GM10248 (cell line): ENCODE results near the gene KRT35.

Experiments
- CTCF ChIA-PET: fragments of 300-600 bp; sonication (Branson Sonifier 250); formaldehyde crosslinking; extraction: SDS; loops from one replicate; lab custom pipeline; 2021; ENCODE audit warnings: antibody characterized with exemption; lab: Yijun Ruan, JAX
- POLR2A ChIA-PET: fragments of 350-650 bp; sonication (Branson Sonifier 250); formaldehyde crosslinking; extraction: SDS; loops from one replicate; lab custom pipeline; 2020; ENCODE audit warnings: antibody characterized with exemption; lab: Yijun Ruan, JAX
- DNase-seq: peaks from one replicate; pipeline ENCODE4 v3.0.0; 2012; ENCODE audit errors: extremely low spot score
- CTCF ChIP-seq: IDR thresholded peaks from 2 replicates; pipeline ENCODE4 v1.5.1; 2012; ENCODE audit warnings: mild to moderate bottlenecking, low read depth; ENCODE audit errors: extremely low read depth, missing control alignments, control extremely low read depth

KRT35 gene

GRCh38 chr17:41512546-41513167 lies 31.7 kb upstream of the KRT35 start:
- CTCF ChIA-PET = interaction anchor here (1.6 kb wide), 1 partner anchor 11 kb away, joined by 4 read pairs; no protein-coding TSS in a partner anchor
- POLR2A ChIA-PET = no interaction called here
- DNase-seq = no peak
- TF ChIP-seq CTCF = no peak

- ChIA-PET POLR2A (no interaction called here), CTCF (interaction anchor here (1.6 kb wide), 1 partner anchor 10 kb away, joined by 4 read pairs; no protein-coding TSS in a partner anchor)
- no peak for DNase-seq
- TF ChIP-seq CTCF = no peak
Measured at GRCh38 chr17:41511716-41512115, 30.8 kb upstream of the KRT35 start.

- ChIA-PET POLR2A (no interaction called here), CTCF (no interaction called here)
- no peak for DNase-seq
- no peak for TF ChIP-seq CTCF
Measured at GRCh38 chr17:41511116-41511515, 30.2 kb upstream of the KRT35 start.

- ChIA-PET CTCF (no interaction called here), POLR2A (no interaction called here)
- DNase-seq = no peak
- no peak for TF ChIP-seq CTCF
Measured at GRCh38 chr17:41510251-41511065, 29.5 kb upstream of the KRT35 start.

- TF ChIP-seq CTCF = no peak
- CTCF ChIA-PET = interaction anchor here (0.9 to 1.1 kb wide), 2 partner anchors 41 to 42 kb away, joined by 3 to 4 read pairs; no protein-coding TSS in a partner anchor
- POLR2A ChIA-PET = no interaction called here
Measured at GRCh38 chr17:41507315-41507880, 26.4 kb upstream of the KRT35 start.

More at GRCh38 chr17:41507315-41507880, 26.4 kb upstream of the KRT35 start:
- no peak for DNase-seq
